ENCODE data around the gene SUN5.

The SUN5 gene

GRCh38 chr20:33020278-33021161, 16.3 kb upstream of the SUN5 start:
- H3K9me3 Mint-ChIP-seq: no peaks in the 10 kb centered on the region
- H3K27ac Mint-ChIP-seq: no peak overlapping the region
- peaks cover 17% of the 10 kb centered on the region for H3K4me1 Mint-ChIP-seq
- no peaks in the 10 kb centered on the region for H3K36me3 Mint-ChIP-seq
- H3K4me3 Mint-ChIP-seq: no peak overlapping the region
- H3K27me3 Mint-ChIP-seq: no peaks in the 10 kb centered on the region

DNA sequence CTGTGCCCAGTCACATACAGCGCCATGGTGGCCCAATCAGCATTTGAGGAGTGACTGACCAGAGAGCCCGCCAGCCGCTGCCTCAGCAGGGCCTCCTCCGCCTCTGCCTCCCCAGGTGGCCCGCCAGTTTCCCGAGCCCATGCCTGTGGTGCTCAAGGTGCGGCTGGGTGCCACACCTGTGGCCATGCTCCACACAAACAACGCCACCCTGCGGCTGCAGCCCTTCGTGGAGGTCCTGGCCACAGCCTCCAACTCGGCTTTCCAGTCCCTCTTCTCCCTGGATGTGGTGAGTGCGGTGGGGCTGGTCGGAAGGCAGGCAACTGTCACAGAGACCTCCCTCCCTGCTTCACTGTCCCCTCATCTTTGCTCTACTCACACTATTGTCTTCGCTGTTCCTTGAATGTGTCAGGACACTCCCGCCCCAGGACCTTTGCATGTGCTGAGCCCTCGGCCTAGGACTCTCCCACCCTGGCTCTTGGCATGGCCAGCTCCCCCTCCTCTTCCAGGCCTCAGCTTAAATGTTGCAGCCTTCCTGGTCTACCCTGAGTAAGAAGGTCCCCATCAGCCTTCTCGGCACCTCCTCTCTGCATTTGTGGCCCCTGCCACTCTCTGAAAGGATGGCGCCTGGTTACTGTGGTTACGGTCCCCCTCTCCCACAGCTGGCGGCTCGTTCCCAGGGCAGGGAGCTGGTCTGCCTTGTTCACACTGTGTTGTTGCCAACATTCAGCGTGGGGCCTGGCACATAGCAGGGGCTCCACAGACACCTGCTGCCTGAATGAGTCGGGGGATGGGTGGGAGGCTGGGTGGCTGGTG, 15.4 kb upstream of the SUN5 start:
- no peak overlapping the region for H3K27ac Mint-ChIP-seq

DNA sequence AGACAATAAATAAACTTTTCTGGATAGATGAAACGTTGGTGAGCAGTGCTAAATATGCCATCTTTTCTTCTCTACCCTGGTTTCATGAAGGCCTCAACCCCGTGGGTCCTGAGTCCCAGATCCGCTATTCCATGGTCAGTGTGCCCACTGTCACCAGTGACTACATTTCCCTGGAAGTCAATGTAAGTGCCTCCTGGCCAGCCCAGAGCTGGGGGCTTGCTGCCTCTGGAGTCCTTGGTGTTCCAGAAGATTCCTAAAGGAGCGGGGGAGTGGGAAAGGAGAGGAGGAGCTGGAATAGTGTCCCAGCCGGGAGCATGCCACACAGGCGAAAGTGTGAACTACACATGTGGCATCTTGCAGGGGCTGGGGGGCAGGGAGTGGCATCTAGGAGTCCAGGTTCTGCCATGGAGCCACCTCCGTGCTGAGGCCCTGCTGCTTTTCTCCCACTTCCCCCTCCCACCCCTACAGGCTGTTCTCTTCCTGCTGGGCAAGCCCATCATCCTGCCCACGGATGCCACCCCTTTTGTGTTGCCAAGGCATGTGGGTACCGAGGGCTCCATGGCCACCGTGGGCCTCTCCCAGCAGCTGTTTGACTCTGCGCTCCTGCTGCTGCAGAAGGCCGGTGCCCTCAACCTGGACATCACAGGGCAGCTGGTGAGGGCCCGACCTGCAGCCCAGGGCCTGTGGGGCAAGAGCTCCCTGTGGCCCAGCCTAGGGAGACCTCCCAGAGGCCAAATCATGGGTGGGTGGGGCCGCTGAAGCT, 14.1 kb upstream of the SUN5 start:
- Mint-ChIP-seq H3K9me3 (no peaks in the 10 kb centered on the region), H3K4me3 (no peak overlapping the region), H3K27me3 (no peaks in the 10 kb centered on the region), H3K4me1 (peaks cover 22% of the 10 kb centered on the region), H3K36me3 (no peaks in the 10 kb centered on the region), H3K27ac (no peak overlapping the region)

More for the DNA sequence above, 15.4 kb upstream of the SUN5 start:
- H3K27me3 Mint-ChIP-seq: no peaks in the 10 kb centered on the region
- no peaks in the 10 kb centered on the region for H3K36me3 Mint-ChIP-seq
- H3K4me3 Mint-ChIP-seq: no peak overlapping the region
- H3K4me1 Mint-ChIP-seq: peaks cover 22% of the 10 kb centered on the region
- no peaks in the 10 kb centered on the region for H3K9me3 Mint-ChIP-seq

DNA sequence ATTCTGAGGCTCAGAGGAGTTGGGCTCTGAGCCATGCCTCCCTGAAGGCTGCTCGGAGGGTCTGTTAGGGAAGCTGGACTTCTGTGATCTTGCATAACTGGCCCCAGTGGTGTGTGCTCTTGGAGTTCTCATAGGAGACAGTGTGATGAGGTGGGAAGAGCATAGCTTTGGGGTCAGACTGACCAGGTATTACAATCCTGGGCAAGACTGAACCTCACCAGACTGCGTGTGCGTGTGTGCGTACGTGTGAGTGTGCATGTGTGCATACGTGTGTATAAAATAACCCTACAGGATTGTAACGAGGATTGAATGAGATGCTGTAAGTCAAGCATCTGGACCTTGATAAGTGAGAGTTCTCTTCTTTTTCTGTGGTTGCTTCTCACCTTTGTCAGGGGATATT, 13.3 kb upstream of the SUN5 start:
- H3K4me3 Mint-ChIP-seq: no peak overlapping the region
- H3K36me3 Mint-ChIP-seq: no peaks in the 10 kb centered on the region
- no peaks in the 10 kb centered on the region for H3K9me3 Mint-ChIP-seq
- H3K27me3 Mint-ChIP-seq: no peaks in the 10 kb centered on the region
- no peak overlapping the region for H3K27ac Mint-ChIP-seq
- H3K4me1 Mint-ChIP-seq: peaks cover 25% of the 10 kb centered on the region

- Mint-ChIP-seq H3K4me3 (peak overlapping the region; percentile 9), H3K36me3 (no peaks in the 10 kb centered on the region), H3K4me1 (peaks cover 30% of the 10 kb centered on the region), H3K9me3 (no peaks in the 10 kb centered on the region), H3K27me3 (no peaks in the 10 kb centered on the region), H3K27ac (no peak overlapping the region)
Measured at GRCh38 chr20:33016581-33017109, 12.4 kb upstream of the SUN5 start.

GRCh38 chr20:33015700-33016580, 11.7 kb upstream of the SUN5 start:
- Mint-ChIP-seq H3K4me1 (peaks cover 30% of the 10 kb centered on the region), H3K27ac (no peak overlapping the region), H3K36me3 (no peaks in the 10 kb centered on the region), H3K4me3 (peak overlapping the region; percentile 9), H3K27me3 (no peaks in the 10 kb centered on the region), H3K9me3 (no peaks in the 10 kb centered on the region)

DNA sequence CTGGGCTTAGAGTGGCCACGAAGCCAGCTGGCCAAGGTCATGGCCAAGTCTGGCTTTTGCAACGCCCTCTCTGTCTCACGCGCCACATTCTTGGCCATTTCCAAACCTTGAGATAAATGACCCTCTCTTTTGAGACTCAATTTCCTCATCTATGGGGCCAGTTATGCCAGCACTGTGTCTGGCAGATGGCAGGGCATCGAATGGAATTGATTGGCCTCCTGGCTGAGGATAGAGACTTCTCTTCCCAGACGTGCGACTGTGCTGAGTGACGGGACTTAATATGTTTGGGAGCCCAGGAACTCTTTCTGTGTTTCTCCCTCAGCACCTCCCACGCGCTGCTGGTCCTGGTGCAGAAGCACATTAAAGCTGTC, 10.9 kb upstream of the SUN5 start:
- Mint-ChIP-seq H3K9me3 (no peaks in the 10 kb centered on the region), H3K36me3 (no peaks in the 10 kb centered on the region), H3K27me3 (no peaks in the 10 kb centered on the region), H3K4me3 (no peak overlapping the region), H3K27ac (no peak overlapping the region), H3K4me1 (peaks cover 30% of the 10 kb centered on the region)

DNA sequence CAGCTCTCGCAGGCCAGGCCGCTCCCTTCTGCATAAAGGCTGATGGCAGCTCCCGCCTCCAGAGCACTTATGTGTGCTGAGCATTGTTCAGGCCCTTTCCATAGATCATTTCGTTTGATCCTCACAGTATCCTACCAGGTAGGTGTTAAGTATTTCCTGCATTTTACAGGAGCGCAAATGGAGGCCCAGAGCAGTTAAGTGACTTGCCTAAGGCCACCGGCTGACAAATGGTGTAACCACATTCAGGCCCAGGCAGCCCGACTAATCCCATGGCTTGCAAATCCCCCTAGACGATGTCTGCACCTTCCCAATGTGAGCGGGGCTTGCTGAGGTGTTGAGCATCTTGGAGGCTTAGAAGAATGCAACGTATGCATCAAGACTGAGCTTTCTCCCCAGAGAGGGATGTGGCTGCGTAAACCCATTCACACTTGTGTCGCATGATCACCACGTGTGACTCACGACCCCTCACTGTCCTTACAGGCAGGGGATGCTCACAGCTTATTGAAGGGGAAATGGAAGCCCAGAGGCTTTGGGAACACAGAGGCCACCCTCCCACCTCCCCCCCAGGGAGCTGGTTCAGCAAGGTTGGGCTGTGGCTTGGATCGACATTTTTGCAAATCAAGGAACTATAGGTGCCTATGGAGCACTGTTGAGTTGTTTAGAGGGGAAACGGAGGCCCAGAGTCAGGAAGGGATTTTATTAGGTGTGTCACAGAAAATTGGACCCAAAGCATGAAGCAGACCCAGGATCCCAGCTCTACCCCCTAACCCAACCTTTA, 10.3 kb upstream of the SUN5 start:
- Mint-ChIP-seq H3K27me3 (no peaks in the 10 kb centered on the region), H3K27ac (peak overlapping the region; percentile 12), H3K36me3 (no peaks in the 10 kb centered on the region), H3K9me3 (no peaks in the 10 kb centered on the region), H3K4me1 (peaks cover 30% of the 10 kb centered on the region), H3K4me3 (no peak overlapping the region)

DNA sequence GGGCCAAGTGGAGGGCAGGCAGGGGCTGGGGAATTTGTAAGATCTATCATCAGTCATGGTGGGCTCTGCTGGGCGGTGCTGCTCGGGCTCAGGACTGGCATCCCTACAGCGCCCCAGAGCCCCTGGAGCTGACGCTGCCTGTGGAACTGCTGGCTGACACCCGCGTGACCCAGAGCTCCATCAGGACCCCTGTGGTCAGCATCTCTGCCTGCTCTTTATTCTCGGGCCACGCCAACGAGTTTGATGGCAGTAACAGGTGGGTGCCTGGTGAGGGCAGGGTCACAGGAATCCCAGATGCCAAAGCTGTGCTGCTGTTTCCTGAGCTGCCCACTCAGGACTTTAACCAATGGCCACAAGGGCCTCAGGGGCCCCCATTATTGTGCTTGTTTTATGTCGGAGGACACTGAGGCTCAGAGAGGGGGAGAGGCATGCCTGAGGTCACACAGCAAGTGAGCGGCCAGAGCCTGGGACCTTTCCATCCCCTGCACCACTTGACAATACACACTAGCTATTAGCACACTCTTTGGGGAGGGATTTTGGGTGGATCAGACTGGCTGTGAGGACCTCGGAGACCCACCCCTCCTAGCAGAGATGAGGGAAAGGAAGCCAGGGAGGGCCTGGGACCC, 9.6 kb upstream of the SUN5 start:
- Mint-ChIP-seq H3K9me3 (no peaks in the 10 kb centered on the region), H3K4me1 (peaks cover 26% of the 10 kb centered on the region), H3K27me3 (no peaks in the 10 kb centered on the region), H3K27ac (no peak overlapping the region), H3K36me3 (no peaks in the 10 kb centered on the region), H3K4me3 (no peak overlapping the region)

- peaks cover 24% of the 10 kb centered on the region for H3K4me1 Mint-ChIP-seq
Measured at GRCh38 chr20:33012327-33013189, 8.3 kb upstream of the SUN5 start.

DNA sequence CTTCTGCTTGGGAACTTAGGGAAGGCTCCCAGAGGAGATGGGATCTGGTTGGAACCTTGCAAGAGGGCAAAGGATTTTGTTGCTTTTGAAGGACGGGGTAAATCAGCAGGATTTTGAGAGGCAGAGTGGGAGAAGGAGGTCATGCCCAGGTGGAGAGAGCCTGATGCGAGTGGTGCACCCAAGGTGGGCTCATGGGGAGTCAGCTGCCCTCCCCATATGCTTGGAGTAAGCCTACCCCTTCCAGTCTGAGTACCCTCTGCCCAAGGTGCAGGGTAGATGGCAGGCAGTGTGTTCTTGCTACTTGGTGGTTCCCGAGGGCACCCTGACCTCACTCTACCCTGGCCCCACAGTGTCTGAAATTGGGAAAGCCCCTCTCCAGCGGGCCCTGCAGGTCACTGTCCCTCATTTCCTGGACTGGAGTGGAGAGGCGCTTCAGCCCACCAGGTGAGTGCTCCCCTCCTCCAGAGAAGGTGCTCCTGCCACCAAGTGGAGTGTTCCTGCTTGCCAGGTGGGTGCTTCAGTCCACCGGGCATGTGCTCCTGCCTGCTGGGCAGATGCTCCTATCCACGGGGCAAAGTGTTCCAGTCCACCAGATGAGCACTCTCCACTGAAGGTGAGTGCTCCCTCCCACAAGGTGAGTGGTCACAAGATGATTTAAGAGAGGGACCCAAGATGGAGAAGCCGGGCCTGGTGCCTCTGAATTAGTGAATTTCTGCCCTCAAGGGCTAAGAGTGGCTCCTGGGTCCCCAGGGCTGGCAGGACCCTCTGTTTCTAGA, 6.6 kb upstream of the SUN5 start:
- H3K4me1 Mint-ChIP-seq: peaks cover 13% of the 10 kb centered on the region

More at GRCh38 chr20:33012327-33013189, 8.3 kb upstream of the SUN5 start:
- Mint-ChIP-seq H3K36me3 (no peaks in the 10 kb centered on the region), H3K4me3 (no peak overlapping the region), H3K27ac (no peak overlapping the region), H3K27me3 (no peaks in the 10 kb centered on the region), H3K9me3 (no peaks in the 10 kb centered on the region)

DNA sequence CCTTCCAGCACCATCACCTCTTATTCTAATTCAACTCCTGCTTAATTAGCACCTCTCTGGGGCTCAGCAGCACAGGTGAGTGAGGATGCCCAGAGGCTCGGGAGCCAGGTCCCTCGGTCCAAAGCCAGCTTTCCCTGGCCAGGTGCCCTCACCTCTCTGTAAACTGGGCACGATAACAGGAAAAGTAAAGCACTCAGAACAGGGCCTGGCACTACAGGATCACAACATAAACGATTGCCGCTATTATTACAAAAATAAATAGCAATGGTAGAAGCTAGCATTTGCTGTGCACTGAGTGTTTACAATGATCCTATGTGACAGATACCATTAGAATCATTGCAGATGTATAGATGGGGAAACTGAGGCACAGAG, 5.9 kb upstream of the SUN5 start:
- Mint-ChIP-seq H3K36me3 (no peaks in the 10 kb centered on the region), H3K27me3 (no peaks in the 10 kb centered on the region), H3K4me1 (peaks cover 13% of the 10 kb centered on the region), H3K27ac (no peak overlapping the region), H3K9me3 (peaks cover 4% of the 10 kb centered on the region), H3K4me3 (no peak overlapping the region)

More for the DNA sequence above, 6.6 kb upstream of the SUN5 start:
- Mint-ChIP-seq H3K27me3 (no peaks in the 10 kb centered on the region), H3K4me3 (no peak overlapping the region), H3K27ac (no peak overlapping the region), H3K36me3 (no peaks in the 10 kb centered on the region), H3K9me3 (no peaks in the 10 kb centered on the region)
